Keratinocyte (primary cell): ENCODE measurements around the gene ANKRD55. TPM values are rescaled to one million over a fixed set of nuclear protein-coding genes. Genes with fewer than 3 reads are reported as not detected.

Source experiments
- DNase-seq: peaks from one replicate; pipeline ENCODE4 v3.0.0-alpha.2; 2011; ENCODE audit warnings: low read depth, missing footprints, low spot score
- FAIRE-seq: peaks from 2 replicates; lab custom pipeline; 2011; peaks lifted over from hg19 to GRCh38; lab: Jason Lieb, UNC
- H2AFZ ChIP-seq: 2 replicates; pipeline ENCODE4 v1.6.0; 2012; ENCODE audit warnings: low read length, control low read depth, inconsistent platforms; ENCODE audit not compliant: control insufficient read depth
- H3K27ac ChIP-seq: 2 replicates; pipeline ENCODE4 v1.5.1; 2011; ENCODE audit warnings: low read length; ENCODE audit not compliant: control insufficient read depth, insufficient read depth
- H3K27me3 ChIP-seq: 3 replicates; pipeline ENCODE4 v1.6.0; 2011; ENCODE audit warnings: low read length; ENCODE audit not compliant: control insufficient read depth, insufficient read depth; ENCODE audit errors: extremely low read depth
- H3K36me3 ChIP-seq, 2 experiments: 2 replicates in 1 of 2; 3 replicates in 1 of 2; pipeline ENCODE4 v1.5.1; 2011; ENCODE audit warnings: low read length in 2 of 2, mild to moderate bottlenecking in 1 of 2; ENCODE audit not compliant: control insufficient read depth in 2 of 2, insufficient read depth in 2 of 2; ENCODE audit errors: extremely low read depth in 1 of 2
- H3K4me1 ChIP-seq: 3 replicates; pipeline ENCODE4 v1.5.1; 2011; ENCODE audit warnings: low read length; ENCODE audit not compliant: control insufficient read depth, insufficient read depth; ENCODE audit errors: extremely low read depth
- H3K4me2 ChIP-seq: 3 replicates; pipeline ENCODE4 v1.6.0; 2011; ENCODE audit warnings: low read depth, low read length; ENCODE audit not compliant: control insufficient read depth, insufficient read depth; ENCODE audit errors: extremely low read depth
- H3K4me3 ChIP-seq, 3 experiments: fragments of 200-600 bp in 1 of 3; sonication (generic) in 1 of 3; 2 replicates in 2 of 3; 3 replicates in 1 of 3; pipeline ENCODE4 v1.5.1; 2011 to 2016; ENCODE audit warnings: low read length in 3 of 3, mild to moderate bottlenecking in 3 of 3, control low read depth in 2 of 3, inconsistent platforms in 1 of 3, low read depth in 1 of 3, mixed read lengths in 1 of 3, mixed run types in 1 of 3, moderate library complexity in 1 of 3; ENCODE audit not compliant: control insufficient read depth in 2 of 3, insufficient read depth in 2 of 3; ENCODE audit errors: extremely low read depth in 1 of 3
- H3K79me2 ChIP-seq: 2 replicates; pipeline ENCODE4 v1.6.0; 2012; ENCODE audit warnings: low read length; ENCODE audit not compliant: control insufficient read depth, insufficient read depth
- H3K9ac ChIP-seq: 3 replicates; pipeline ENCODE4 v1.6.0; 2011; ENCODE audit warnings: low read length; ENCODE audit not compliant: control insufficient read depth, insufficient read depth; ENCODE audit errors: extremely low read depth
- H3K9me1 ChIP-seq: 3 replicates; pipeline ENCODE4 v1.6.0; 2011; ENCODE audit warnings: low read length; ENCODE audit not compliant: control insufficient read depth, insufficient read depth; ENCODE audit errors: extremely low read depth
- H3K9me3 ChIP-seq: 2 replicates; pipeline ENCODE4 v1.5.1; 2012; ENCODE audit warnings: low read depth, low read length; ENCODE audit not compliant: control insufficient read depth
- H4K20me1 ChIP-seq: 3 replicates; pipeline ENCODE4 v1.6.0; 2011; ENCODE audit warnings: low read length; ENCODE audit not compliant: control insufficient read depth, insufficient read depth; ENCODE audit errors: extremely low read depth
- EZH2 ChIP-seq: IDR thresholded peaks from one replicate; pipeline ENCODE4 v1.6.1; 2012; ENCODE audit warnings: inconsistent platforms, mild to moderate bottlenecking, low read length, moderate library complexity
- dilution Hi-C: fragments of 300-500 bp; cut with MboI; formaldehyde crosslinking; loops from one replicate; pipeline ENCODE4 v1.7.0; 2020; ENCODE audit warnings: low sequenced_read_pairs; ENCODE audit not compliant: extremely low pct_ligation_motif_present
- polyA plus RNA-seq, 5 experiments: library from polyadenylated mRNA; depleted of rRNA in 3 of 5; stranded (reverse) in 3 of 5; stranded (forward) in 1 of 5; unstranded in 1 of 5; fragments of >200 nt; gene quantifications; 1 replicate in 1 of 5; 2 replicates in 3 of 5; 3 replicates in 1 of 5; pipeline versions ENCODE4 v1.2.1 to v1.2.3, GENCODE V29; 2011 to 2012; ENCODE audit warnings: missing spikeins in 2 of 5, low read depth in 1 of 5, low replicate concordance in 1 of 5
- TF ChIP-seq, protein P1 (sequence below), 3 experiments: IDR thresholded peaks in 1 of 3; conservative IDR thresholded peaks in 1 of 3; optimal IDR thresholded peaks in 1 of 3; 2 replicates in 2 of 3; 3 replicates in 1 of 3; pipeline versions ENCODE3 to v1.5.1; 2011; ENCODE audit warnings: low read length in 3 of 3, mild to moderate bottlenecking in 3 of 3, moderate library complexity in 2 of 3, control low read depth in 1 of 3, inconsistent platforms in 1 of 3; ENCODE audit not compliant: insufficient read depth in 2 of 3; ENCODE audit errors: extremely low read depth in 1 of 3

Gene ANKRD55
- polyA plus RNA-seq, 1 donor (not counting 4 experiments of a cell fraction or from before 2014, with no cell fraction given) = not detected

GRCh38 chr5:56155992-56156584 lies 77.0 kb downstream of the ANKRD55 start:
- H3K9ac ChIP-seq = no peak overlapping the region
- TF ChIP-seq, protein P1, sequence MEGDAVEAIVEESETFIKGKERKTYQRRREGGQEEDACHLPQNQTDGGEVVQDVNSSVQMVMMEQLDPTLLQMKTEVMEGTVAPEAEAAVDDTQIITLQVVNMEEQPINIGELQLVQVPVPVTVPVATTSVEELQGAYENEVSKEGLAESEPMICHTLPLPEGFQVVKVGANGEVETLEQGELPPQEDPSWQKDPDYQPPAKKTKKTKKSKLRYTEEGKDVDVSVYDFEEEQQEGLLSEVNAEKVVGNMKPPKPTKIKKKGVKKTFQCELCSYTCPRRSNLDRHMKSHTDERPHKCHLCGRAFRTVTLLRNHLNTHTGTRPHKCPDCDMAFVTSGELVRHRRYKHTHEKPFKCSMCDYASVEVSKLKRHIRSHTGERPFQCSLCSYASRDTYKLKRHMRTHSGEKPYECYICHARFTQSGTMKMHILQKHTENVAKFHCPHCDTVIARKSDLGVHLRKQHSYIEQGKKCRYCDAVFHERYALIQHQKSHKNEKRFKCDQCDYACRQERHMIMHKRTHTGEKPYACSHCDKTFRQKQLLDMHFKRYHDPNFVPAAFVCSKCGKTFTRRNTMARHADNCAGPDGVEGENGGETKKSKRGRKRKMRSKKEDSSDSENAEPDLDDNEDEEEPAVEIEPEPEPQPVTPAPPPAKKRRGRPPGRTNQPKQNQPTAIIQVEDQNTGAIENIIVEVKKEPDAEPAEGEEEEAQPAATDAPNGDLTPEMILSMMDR (optimal IDR thresholded peaks at IDR 0.05 in 1 of 3, IDR thresholded peaks at IDR 0.05 in 1 of 3, conservative IDR thresholded peaks at IDR 0.05 in 1 of 3; ENCODE audit: extremely low read depth in 1 of 3, insufficient read depth in 2 of 3, low read length in 3 of 3) = no peak
- TF ChIP-seq EZH2 = no peak
- H2AFZ ChIP-seq = no peak overlapping the region
- no peaks in the 10 kb centered on the region for H3K79me2 ChIP-seq
- H3K4me2 ChIP-seq = no peak overlapping the region
- H4K20me1 ChIP-seq = no peaks in the 10 kb centered on the region
- H3K36me3 ChIP-seq = no peaks in the 10 kb centered on the region
- H3K4me3 ChIP-seq = no peak overlapping the region
- H3K27ac ChIP-seq = no peak overlapping the region
- dilution Hi-C loops = no loop called here
- DNase-seq (no peak), FAIRE-seq (no peak)
- no peaks in the 10 kb centered on the region for H3K27me3 ChIP-seq
- no peaks in the 10 kb centered on the region for H3K9me3 ChIP-seq
- no peaks in the 10 kb centered on the region for H3K9me1 ChIP-seq
- H3K4me1 ChIP-seq = no peaks in the 10 kb centered on the region

DNA sequence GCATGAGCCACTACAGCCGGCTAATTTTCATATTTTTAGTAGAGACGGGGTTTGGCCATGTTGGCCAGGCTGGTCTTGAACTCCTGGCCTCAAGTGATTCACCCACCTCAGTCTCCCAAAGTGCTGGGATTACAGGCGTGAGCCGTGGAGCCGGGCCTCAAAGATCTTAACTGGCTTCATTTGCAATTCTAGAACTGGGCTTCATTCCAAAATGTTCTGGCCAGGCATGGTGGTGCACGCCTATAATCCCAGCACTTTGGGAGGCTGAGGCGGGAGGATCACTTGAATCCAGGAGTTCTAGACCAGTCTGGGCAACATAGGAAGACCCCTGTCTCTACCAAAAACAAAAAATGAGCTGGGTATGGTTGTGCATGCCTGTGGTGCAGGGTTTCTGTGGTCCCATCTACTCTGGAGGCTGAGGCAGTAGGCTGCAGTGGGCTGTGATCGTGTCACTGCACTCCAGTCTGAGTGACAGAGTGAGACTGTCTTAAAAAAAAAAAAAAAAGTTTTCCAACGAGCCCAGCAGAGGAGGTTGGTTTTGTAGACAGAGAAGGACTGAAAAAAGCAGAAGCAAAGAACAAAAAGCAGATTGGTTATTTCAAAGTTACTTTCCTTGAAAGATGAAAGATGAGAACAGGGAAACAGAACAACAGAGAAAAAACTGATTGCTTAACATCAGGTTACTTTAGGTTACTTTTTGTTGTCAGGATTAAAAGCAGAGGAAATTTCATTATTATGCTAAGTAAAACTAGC lies 78.2 kb downstream of the ANKRD55 start:
- no peak for FAIRE-seq

More for the DNA sequence above, 78.2 kb downstream of the ANKRD55 start:
- no peak overlapping the region for H3K4me2 ChIP-seq
- no peak overlapping the region for H3K27ac ChIP-seq
- H4K20me1 ChIP-seq = no peaks in the 10 kb centered on the region
- H3K27me3 ChIP-seq = no peaks in the 10 kb centered on the region
- dilution Hi-C loops = no loop called here
- H3K4me3 ChIP-seq = no peak overlapping the region
- no peaks in the 10 kb centered on the region for H3K4me1 ChIP-seq
- H3K79me2 ChIP-seq = no peaks in the 10 kb centered on the region
- H2AFZ ChIP-seq = no peak overlapping the region
- no peak for DNase-seq
- H3K9ac ChIP-seq = no peak overlapping the region
- H3K36me3 ChIP-seq = no peaks in the 10 kb centered on the region
- no peaks in the 10 kb centered on the region for H3K9me1 ChIP-seq
- TF ChIP-seq EZH2 = no peak
- TF ChIP-seq, protein P1 (optimal IDR thresholded peaks at IDR 0.05 in 1 of 3, IDR thresholded peaks at IDR 0.05 in 1 of 3, conservative IDR thresholded peaks at IDR 0.05 in 1 of 3; ENCODE audit: extremely low read depth in 1 of 3, insufficient read depth in 2 of 3, low read length in 3 of 3) = no peak
- no peaks in the 10 kb centered on the region for H3K9me3 ChIP-seq
